Measurements from ENCODE around the gene BTBD6.

The BTBD6 gene

DNA sequence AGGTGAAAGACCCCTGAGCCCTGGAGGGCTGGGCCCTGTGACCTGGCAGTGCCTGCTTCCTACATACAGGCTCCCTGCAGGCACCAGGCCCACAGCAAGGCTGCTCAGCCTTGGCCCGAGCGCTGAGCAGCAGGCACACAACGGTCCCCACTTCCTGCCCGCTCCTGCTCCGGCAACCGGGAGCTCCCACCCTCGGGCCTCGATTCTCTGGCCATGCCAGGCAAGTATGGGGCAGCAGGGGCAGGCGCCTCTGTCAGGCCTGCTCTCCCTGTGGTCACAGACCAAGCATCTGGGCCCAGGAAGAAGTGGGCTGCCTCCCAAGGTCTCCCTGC, 36.6 kb upstream of the BTBD6 start:
- DNase-seq = no peak

DNA sequence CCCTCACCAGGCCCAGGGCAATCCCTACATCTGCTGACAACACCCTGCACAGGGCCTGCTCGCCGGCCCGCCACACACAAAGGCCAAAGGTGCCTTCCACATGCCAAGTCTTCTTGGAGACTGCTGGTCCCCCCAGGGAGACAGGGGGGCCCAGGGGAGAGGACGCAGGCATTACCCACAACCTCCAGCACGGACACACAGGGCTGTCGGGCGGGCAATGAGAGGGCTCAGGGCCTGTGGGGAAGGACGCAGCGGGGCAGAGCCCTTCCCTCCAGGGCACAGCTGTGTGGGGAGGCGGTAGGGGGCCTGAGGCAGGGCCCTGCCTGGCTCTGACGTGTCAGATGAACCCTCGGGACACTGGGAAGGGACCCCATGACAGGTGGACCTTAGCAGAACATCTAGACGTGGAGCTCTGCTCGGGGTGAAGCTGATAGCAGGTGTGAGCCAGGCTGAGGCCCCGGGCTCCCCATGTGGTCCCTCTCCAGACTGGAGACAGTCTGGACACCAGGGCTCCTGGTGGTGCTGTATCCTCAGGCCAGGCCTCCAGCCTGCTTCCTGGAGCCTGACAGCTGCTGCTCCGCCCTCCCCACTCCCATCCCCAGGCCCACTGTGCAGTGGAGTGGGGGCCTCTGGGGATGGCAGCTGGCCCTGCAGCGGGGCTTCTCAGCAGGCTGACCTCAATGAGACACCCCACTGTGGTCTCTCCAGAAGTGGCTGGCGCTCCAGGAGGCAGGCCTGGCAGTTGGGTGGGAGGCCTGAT, 35.6 kb upstream of the BTBD6 start:
- DNase-seq = no peak

DNA sequence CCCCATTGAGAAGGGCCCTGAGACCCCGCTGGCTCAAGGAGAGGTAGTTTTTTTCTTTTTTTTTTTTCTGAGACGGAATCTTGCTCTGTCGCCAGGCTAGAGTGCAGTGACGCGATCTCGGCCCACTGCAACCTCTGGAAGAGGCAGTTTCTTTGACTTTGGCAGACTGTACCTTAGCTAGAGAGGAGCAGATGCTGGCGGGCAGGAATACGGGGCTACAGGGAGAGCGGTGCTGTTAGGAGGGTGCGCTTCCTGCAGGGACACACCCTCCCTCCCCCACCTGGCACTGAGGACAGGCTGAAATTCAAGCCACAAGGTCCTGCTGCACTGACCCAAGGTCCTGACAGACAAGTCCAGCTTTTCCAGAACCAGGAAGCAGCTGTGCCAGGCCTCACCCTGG, 35.0 kb upstream of the BTBD6 start:
- DNase-seq = no peak

DNA sequence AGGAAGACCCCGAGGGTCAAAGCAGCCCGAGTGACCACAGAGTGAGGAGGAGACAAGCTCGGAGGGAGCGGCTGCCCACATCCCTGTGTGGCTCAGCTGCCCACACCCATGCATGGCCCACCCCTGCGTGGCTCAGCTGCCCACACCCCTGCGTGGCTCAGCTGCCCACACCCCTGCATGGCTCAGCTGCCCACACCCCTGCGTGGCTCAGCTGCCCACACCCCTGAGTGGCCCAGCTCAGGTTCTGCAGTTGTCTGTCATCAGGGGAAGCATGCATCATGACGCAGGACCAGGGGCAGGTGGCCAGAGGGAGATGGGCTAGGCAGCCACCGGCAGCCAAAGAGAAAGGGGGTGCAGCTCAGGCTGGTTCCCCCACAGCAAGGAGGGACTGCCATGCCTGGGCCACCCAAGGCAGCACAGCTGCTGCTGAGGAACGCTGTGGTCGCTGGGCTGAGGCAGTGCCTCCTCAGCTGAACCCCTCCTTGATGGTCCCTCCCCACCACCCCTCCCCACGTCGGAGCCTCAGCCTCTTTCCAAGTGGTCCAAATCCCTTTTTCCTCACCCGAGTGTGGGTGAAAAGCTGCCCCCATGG, 33.9 kb upstream of the BTBD6 start:
- DNase-seq = no peak

DNA sequence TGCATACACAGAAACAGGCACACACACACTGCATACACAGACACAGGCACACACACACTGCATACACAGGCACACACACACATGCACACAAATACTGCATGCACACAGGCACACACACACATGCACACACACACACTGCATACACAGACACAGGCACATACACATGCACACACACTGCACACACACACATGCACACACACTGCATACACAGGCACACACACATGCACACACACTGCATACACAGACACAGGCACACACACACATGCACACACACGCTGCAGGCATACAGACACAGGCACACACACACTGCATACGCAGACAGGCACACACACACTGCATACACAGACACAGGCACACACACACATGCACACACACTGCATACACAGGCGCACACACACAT, 32.7 kb upstream of the BTBD6 start:
- DNase-seq = no peak

DNA sequence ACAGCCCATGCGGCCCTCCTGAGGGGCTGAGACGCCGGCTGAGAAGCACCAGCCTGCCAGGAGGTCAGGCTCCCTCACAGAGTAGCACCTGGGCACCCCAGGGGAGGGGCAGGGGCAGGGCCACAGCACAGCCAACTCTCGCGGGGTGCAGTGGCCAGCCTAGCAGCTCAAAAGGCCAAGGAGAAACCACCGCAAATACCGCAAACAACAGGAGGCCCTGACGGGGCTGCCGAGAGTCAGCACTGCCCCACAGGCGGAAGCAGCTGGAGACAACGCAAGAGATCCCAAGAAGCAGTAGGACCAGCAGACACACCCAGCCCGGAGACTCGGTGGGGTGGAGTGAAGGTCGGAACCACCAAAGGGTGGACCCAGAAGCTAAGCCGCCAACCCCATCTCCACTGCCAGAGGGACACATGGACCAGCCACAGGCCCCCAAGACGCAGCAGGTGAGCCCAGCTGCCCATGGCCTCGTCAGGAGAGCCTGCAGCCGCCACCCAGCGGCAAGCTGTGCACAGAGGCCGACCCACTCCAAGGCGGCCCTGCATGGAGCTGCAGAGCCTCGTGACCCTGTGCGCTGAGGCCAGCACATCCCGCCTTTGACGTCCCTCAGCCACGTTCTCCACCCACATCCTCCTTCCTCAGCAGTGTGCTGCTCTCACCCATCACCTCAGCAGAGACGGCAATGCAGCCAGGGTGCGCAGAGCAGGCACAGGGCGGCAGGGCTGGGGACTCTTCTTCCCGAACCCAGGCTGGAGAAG, 31.7 kb upstream of the BTBD6 start:
- no peak for DNase-seq

DNA sequence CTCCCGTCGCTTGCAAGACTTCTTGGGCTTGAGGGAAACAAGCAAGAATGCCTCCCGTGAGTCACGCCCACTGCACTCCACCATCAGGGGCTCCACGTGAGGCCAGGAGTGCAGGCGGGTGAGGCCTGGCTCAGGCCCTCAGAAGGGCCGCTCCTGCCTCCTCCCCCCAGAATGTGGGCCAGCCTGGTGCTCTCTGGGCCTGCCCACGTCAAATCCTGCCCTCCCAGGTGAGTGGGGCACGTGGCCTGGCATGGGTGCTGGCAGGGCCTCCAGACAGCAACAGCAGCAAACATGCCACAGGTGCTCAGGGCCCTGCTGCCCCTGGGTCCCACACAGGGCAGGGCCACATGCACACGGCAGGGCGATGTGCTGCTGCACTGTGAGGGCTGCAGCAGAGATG, 30.6 kb upstream of the BTBD6 start:
- DNase-seq = no peak

DNA sequence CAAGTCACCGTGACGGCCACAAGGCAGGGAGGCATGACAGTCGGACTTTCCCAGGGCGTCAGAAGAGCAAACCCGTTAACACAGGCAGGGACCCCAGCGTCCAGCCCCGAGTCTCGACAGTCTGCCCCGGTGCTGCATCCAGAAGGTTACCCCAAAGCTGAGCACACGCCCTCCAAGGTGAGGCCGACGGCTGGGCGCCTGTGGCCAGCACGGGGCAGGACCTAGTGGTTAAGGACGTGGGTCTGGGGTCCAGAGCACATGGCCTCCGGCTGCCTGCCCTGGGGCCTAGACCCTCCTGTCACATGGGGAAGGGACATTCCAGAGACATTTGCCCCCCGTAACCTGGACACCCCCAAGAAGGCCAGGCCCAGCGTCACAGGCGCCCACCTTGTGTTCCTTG, 29.7 kb upstream of the BTBD6 start:
- no peak for DNase-seq

DNA sequence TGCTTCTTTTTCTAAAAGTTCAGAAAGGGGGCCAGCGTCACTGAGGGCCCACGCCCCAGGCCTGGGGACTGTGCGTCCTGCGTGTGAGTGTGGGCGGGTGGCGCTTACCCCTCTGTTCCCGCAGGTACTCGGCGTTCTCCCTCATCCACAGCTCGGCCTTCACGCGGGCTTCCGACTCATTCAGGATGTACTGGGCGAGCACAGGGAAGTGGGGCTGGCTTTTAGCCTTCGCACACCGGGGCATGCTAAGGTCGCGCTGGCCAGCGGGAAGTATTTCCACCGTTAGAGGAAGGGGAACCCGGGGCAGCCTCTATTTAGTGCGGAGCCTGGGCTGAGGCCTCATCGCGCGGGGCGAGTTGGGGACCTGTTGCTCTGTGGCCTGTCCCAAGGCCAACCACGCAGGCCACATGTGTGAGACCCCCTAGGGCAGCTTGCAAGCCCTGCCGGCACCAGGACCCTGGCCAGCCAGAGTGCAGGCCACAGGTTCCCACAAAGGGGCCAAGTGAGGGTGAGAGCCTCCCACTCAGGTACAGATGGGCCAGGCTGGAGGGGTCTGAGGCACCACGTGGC, 29.2 kb upstream of the BTBD6 start:
- no peak for DNase-seq

DNA sequence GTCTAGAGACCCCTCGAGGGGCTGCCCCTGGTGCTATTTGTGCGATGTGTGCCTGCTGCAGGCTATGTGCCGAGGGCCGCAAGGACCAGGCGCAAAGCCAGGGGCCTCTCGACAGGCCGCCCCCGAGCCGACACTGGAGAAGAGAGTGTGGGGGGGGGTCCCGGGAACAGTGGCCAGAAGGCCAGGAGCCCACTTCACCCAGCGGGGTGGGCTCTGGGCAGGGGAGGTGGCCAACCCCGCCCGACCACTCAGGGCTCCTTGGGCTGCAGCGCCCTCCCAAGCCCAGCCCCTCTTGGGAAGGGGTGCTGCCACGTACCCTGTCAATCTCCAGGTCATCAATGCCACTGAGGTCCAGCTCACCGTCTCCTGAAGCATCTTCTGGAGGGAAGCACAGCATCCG, 28.6 kb upstream of the BTBD6 start:
- no peak for DNase-seq

DNA sequence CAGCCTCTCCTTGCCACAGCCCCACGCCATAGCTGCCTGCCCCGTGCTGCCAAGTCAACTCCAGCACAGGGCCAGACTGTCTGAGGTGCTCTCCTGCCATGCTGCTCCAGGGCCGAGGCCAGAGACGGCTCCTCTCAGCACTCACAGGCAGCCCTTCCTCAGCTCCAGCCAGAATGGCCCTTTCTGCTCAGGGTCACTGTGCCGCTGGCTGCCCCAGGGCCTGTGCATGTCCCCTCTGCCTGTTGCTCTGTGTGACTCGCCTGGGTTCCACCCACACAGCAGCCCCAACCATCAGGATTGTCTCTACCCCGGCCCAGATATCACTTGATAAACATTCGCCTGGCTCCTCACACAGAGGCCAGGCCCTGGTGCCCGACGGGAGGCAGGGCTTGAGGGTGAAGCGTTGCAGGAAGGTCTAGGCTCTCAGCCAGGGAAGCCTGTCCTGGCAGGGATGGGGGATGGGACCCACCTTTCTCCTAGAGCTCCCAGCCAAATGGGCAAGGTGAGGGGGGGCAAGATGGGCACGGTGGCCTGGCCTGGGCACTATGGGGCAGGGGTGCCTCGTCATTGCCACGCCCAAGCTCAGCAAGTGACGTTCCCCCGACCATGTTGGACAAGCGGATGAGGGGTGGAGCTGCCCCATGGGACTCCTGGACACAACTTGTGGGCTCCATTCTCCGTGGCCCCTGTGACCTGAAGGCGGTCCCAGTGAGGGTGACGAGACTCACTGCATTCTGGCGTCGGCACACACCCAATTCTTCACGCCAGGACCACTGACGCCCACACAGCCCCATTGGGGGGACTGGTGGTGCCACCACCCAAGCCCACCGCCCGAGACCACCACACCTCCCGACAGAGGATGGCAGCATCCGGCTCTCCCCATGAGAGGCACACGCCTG, 27.4 kb upstream of the BTBD6 start:
- no peak for DNase-seq

DNA sequence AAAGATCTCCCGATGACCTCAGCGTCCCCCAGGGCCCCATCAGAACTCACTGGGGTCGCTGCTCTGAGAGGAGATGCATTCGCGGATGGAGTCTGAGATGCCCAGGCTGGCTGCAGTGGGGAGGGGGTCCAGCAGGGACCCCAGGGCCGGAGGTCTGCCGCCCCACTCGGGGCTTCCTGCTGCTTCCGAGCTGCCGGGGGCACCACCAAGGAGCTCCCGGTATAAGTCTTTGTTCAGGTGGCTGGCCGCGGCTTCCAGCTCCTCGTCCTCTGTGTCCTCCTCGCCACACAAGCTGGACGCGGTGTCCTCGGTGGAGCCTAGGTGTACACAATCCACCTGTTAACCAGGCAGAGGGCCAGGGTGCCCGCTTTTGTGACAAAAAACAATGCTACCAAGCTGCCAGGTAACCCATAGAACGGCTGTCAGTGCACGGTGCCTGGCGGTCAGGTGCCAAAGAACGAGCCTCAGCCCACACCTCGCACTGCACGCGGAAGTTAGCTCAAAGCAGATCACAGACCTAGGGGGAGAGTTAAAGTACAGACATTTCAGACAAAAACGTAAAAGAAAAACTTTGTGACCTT, 26.6 kb upstream of the BTBD6 start:
- DNase-seq = no peak

DNA sequence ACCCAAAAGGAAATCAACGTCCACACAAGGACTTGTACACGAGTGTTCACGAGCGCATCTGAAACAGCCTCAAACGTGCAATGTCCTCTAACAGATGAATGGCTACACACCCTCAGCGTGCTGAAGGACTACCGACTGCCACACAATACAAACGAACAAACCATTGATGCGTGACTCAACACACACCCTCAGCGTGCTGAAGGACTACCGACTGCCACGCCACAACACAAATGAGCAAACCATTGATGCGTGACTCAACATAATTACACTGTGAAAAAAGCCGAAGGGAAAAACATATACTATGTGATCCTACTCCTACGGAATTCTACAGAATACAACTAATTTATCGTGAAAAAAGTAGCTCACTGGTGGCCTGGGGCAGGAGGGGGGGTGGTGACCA, 25.1 kb upstream of the BTBD6 start:
- DNase-seq = no peak

DNA sequence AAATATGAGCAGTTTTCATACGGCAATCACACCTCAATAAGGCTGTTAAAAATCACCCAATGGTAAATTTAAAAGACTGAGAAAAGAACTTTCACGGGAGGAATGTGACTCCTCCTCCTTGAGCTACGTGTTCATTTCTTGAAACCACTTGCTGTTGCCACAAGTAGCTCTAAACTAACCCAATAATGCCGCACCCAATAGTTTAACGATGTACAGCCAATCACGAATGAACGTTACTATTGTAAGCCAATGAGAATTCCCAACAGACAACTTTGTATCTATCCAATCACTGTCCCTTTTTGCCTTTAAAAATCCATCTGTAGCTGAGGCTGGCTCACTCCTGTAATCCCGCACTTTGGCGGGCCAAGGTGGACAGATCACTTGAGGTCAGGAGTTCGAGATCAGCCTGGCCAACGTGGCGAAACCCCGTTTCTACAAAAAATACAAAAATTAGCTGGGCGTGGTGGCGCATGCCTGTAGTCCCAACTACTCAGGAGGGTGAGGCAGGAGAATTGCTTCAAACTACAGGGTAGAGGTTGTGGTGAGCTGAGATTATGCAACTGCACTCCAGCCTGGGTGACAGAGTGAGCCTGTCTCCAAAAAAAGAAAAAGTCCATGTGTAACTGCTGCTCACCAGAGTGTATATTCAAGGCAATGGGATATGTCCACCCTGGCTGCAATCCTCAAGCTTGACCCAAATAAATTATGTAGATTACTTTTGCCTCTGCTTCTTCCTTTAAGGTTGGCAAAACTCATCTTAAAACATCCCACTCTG, 24.4 kb upstream of the BTBD6 start:
- no peak for DNase-seq

DNA sequence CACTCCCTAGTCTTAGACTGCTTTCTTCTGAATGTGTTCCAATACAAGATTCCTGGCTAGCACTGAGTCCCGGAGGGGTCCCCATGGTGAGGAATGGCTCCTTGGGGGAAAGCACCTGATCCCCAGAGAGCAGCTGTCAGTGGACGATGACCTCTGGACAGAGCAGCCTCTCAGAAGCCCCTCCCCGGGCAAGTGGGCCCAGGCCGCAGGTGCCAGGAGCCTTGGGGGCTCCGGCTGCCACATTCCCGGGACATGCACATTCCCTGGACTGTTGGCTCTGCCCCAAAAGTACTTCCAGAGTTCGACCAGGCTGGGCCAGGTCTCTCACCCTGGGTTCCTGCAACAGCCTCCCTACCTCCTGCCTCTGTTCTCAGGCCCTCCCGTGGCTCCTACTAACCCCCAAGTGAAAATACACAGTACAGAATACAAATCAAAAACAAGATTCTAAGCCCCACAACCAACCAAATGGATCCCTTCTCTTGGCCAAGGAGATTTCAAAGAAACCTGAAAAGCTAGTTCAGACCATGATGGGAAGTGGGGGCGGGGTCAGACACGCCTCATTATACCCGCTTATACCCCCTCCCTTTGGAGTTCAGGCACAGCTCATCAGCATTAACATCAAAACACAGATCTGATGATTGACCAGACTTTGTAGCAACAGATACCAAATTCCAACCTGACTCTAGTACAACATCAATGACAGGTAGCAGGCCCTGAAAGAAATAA, 23.3 kb upstream of the BTBD6 start:
- DNase-seq = no peak

DNA sequence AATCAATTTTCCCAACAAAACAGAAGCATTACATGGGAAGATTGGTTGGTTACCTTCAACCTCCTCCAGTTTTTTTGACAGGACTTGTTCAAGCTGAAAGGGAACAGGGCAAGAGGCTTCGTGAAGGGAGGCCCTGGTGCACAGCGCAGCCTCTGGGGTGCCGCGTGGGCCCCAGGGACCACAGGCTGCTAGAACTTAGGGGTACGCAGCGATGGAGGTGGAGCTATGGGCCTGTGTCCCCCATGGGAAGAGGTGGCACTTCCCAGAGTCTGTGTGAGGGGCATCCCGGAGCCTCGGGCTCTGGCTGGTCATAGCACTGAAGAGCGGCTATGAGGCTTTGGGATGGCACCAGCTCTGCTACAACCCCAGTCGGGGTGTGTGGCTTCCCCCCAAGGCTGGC, 22.1 kb upstream of the BTBD6 start:
- DNase-seq = no peak

DNA sequence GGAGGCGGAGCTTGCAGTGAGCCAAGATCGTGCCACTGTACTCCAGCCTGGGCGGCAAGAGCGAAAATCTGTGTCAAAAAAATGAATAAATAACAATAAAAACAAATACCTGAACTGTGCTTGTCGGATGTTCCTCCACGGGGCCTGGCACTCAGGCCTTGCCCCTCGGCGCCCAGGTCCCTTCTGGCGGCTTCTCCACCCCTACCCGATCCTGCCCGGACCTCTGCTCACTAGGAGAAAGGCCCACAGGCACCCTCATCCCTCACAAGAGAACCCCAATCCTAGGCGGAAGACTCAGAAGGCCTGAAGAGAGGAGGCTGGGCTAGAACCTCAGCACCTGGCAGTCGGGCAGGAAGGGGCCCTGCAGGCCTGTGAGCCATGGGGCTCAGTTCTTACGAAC, 21.0 kb upstream of the BTBD6 start:
- no peak for DNase-seq

DNA sequence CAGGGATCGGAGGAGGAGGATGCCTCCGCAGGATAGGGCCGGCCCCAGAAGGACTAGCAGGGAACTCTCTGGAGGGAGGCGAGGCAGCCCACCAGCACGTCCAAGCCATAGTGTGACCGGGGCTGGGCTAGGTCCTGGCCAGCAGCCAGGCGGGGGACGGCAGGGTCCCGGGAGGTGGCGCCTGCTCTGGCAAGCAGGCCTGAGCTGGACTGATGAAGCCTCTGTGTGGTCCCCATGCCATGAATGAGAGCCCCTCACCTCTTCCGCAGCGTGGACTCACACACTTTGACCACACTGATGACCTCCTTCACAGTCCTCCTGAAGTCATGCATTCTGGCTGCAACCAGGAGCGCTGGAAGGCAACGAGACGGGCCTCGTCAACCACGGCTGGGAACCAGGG, 19.8 kb upstream of the BTBD6 start:
- DNase-seq = no peak

DNA sequence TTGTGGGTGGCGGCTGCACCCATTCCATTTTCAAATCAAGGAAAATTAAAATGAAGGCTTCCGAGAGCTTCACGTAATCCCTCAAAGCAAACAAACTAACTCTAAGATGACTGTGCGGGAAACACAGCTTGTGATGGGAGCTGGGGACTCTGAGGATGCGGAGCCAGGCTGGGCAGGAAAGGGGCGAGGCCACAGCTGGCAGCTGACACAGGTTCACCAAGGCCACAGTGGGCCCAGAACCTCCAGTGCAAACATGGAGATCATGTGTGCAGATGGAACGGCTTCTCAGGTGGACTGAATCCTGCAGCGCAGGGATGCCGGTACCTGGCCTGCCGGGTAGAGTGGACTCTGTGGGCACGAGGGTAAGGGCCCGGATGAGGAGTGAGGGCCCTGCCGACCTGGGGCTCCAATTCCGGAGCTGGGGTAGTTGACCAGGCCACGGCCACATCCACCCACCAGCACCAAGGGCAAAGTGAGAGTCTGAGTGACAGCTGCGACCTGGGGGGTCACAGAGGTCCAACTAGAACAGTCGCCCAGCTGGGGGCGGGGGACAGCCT, 19.2 kb upstream of the BTBD6 start:
- DNase-seq = no peak

DNA sequence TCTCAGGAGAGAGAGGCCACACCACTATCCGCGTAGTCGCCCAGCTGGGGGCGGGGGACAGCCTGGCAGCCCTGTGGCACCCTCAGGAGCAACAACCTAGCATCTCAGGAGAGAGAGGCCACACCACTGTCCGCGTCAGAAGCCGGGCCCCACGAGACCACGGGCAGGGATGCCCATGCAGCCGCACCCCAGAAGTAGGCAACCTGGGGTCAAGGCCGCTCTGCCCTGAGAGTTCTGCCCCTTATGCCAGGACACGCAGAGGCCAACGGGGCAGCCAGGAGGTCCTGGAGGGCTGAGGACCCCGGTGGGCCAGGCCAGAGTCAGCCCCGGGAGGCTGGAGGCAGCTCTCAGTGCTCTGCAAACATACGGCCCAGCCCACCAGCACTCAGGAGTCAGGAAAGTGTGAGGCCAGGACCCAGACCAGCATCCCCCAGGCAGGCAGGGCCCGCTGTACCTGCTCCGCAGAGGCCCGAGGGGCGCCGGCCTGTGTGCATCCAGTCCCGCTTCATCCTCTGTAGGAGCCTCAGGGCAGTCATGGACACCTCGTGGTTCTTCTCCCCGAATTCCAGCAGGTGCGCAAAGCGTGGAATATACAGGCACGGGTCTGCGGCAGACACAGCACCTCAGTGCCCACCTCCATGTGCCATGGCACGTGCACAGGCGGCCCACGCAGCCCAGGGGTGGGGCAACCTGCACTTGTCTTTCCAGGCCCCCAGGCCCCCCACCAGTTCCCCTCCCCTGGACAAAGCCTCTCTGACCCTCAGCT, 7.3 kb upstream of the BTBD6 start:
- DNase-seq = no peak

Data from NCI-H446 (cell line).